Smooth muscle cell (in vitro differentiated cells): ENCODE measurements around the gene MPZL2. TPM values are rescaled to one million over a fixed set of nuclear protein-coding genes. Genes with fewer than 3 reads are reported as not detected.

Experiments used
- DNase-seq: peaks from one replicate; lab custom pipeline; 2025; ENCODE audit not compliant: unreplicated experiment; lab: John Stamatoyannopoulos, UW
- H2AFZ ChIP-seq: fragments of 200-600 bp; sonication (generic); 2 replicates; pipeline ENCODE4 v1.6.0; 2016; ENCODE audit warnings: antibody characterized with exemption, low read depth, mild to moderate bottlenecking
- H3F3A ChIP-seq: fragments of 200-600 bp; sonication (generic); 2 replicates; pipeline ENCODE4 v1.6.0; 2017; ENCODE audit warnings: antibody characterized with exemption, low read depth
- H3K27ac ChIP-seq: fragments of 200-600 bp; sonication (generic); 2 replicates; pipeline ENCODE4 v1.5.1; 2016; ENCODE audit warnings: low read depth, mild to moderate bottlenecking
- H3K27me3 ChIP-seq: fragments of 200-600 bp; sonication (generic); 2 replicates; pipeline ENCODE4 v1.6.1; 2016; ENCODE audit warnings: low read depth, mild to moderate bottlenecking
- H3K36me3 ChIP-seq: fragments of 200-600 bp; sonication (generic); 2 replicates; pipeline ENCODE4 v1.5.1; 2016; ENCODE audit warnings: low read depth
- H3K4me1 ChIP-seq: fragments of 200-600 bp; sonication (generic); 2 replicates; pipeline ENCODE4 v1.5.1; 2016; ENCODE audit warnings: low read depth
- H3K4me2 ChIP-seq: fragments of 200-600 bp; sonication (generic); 2 replicates; pipeline ENCODE4 v1.6.0; 2016; ENCODE audit warnings: mild to moderate bottlenecking
- H3K4me3 ChIP-seq: fragments of 200-600 bp; sonication (generic); 2 replicates; pipeline ENCODE4 v1.5.1; 2016; ENCODE audit warnings: mild to moderate bottlenecking
- H3K79me2 ChIP-seq: fragments of 200-600 bp; sonication (generic); 2 replicates; pipeline ENCODE4 v1.6.0; 2016; ENCODE audit warnings: low read depth, mild to moderate bottlenecking
- H3K9ac ChIP-seq: fragments of 200-600 bp; sonication (generic); 2 replicates; pipeline ENCODE4 v1.6.0; 2016; ENCODE audit warnings: low read depth
- H3K9me3 ChIP-seq: fragments of 200-600 bp; sonication (generic); replicated peaks from 2 replicates; pipeline ENCODE4 v1.5.1; 2016; ENCODE audit warnings: low read depth
- H4K20me1 ChIP-seq: fragments of 200-600 bp; sonication (generic); 2 replicates; pipeline ENCODE4 v1.6.0; 2016; ENCODE audit warnings: low read depth
- CTCF ChIP-seq: fragments of 200-600 bp; sonication (generic); IDR thresholded peaks from 2 replicates; pipeline ENCODE4 v1.5.1; 2017; ENCODE audit warnings: borderline replicate concordance, mild to moderate bottlenecking, antibody characterized with exemption; ENCODE audit not compliant: insufficient read depth, poor library complexity, severe bottlenecking
- WGBS: methylation state at CpG from one replicate; pipeline ENCODE4 v1.1.7; 2016; ENCODE audit warnings: low lambda C conversion rate; 5-methylcytosine and 5-hydroxymethylcytosine counted together
- polyA plus RNA-seq: library from polyadenylated mRNA; unstranded; fragments of >200 nt; fragmentation: Nextera tagmentation; extraction: Ambion mirVana; gene quantifications from 2 replicates; pipeline ENCODE4 v1.2.1, GENCODE V29; 2016
- total RNA-seq: library from RNA; depleted of rRNA; stranded (reverse); fragments of >200 nt; gene quantifications from 2 replicates; pipeline ENCODE4 v1.2.3, GENCODE V29; 2014

MPZL2 gene
- total and polyA plus RNA-seq, 2 experiments from 2014 or later: 5.5 to 53.9 TPM

- H3K27ac ChIP-seq: peak overlapping the region; percentile 60
- no peaks in the 10 kb centered on the region for H3F3A ChIP-seq
- no peak for DNase-seq
Measured at GRCh38 chr11:118275176-118275575, 11.1 kb upstream of the MPZL2 start.

DNA sequence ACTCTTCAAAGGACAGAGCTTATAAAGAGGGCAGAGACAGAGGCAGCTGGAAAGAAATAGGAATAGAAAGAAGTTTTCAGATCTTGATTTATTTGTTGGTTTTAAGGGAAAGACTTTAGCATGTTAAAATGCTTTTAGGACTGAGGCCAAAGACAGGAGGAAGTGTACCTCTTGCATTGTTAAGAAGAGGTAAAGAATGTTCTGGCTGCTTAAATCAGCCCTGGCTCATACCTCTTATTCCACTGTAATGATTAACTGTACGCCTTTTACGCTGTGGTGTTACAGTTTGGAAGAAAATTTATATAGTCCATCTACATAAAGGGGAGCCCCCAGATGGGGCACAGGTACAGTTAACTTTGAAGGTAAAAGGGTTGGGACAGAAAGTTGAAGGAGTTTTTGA, 10.1 kb upstream of the MPZL2 start:
- Histone ChIP-seq H3K27me3 (peaks cover 30% of the 10 kb centered on the region), H3K36me3 (no peaks in the 10 kb centered on the region), H3K79me2 (no peaks in the 10 kb centered on the region), H3F3A (no peaks in the 10 kb centered on the region), H2AFZ (no peak overlapping the region), H3K9ac (no peak overlapping the region), H4K20me1 (no peaks in the 10 kb centered on the region), H3K9me3 (no peaks in the 10 kb centered on the region), H3K4me3 (no peak overlapping the region), H3K27ac (no peak overlapping the region), H3K4me1 (peaks cover 6% of the 10 kb centered on the region), H3K4me2 (no peak overlapping the region)
- WGBS: 97% methylated on average over 2 of the region's 2 CpGs
- no peak for DNase-seq
- no peak for TF ChIP-seq CTCF

More at GRCh38 chr11:118275176-118275575, 11.1 kb upstream of the MPZL2 start:
- Histone ChIP-seq H2AFZ (no peak overlapping the region), H3K4me3 (no peak overlapping the region), H3K9ac (no peak overlapping the region), H3K79me2 (no peaks in the 10 kb centered on the region), H3K9me3 (no peaks in the 10 kb centered on the region), H3K4me1 (peaks cover 6% of the 10 kb centered on the region), H3K36me3 (no peaks in the 10 kb centered on the region), H3K27me3 (peaks cover 22% of the 10 kb centered on the region), H3K4me2 (no peak overlapping the region), H4K20me1 (no peaks in the 10 kb centered on the region)
- no peak for TF ChIP-seq CTCF
- 58% methylated on average over 4 of the region's 4 CpGs for WGBS

- DNase-seq: no peak
- Histone ChIP-seq H3F3A (no peaks in the 10 kb centered on the region), H3K36me3 (no peaks in the 10 kb centered on the region), H3K9me3 (no peaks in the 10 kb centered on the region), H3K27me3 (peaks cover 50% of the 10 kb centered on the region), H4K20me1 (no peaks in the 10 kb centered on the region), H3K79me2 (no peaks in the 10 kb centered on the region), H3K4me2 (no peak overlapping the region), H2AFZ (no peak overlapping the region), H3K9ac (no peak overlapping the region), H3K4me1 (peaks cover 6% of the 10 kb centered on the region), H3K4me3 (no peak overlapping the region), H3K27ac (no peak overlapping the region)
- no peak for TF ChIP-seq CTCF
- WGBS: 86% methylated on average over 2 of the region's 2 CpGs
Measured at GRCh38 chr11:118272001-118272400, 7.9 kb upstream of the MPZL2 start.

GRCh38 chr11:118267486-118267885, 3.4 kb upstream of the MPZL2 start:
- Histone ChIP-seq H3K9ac (no peak overlapping the region), H3K9me3 (no peaks in the 10 kb centered on the region), H3K4me3 (no peak overlapping the region), H4K20me1 (no peaks in the 10 kb centered on the region), H3K27ac (no peak overlapping the region), H3K4me2 (no peak overlapping the region), H3K79me2 (no peaks in the 10 kb centered on the region), H3K36me3 (no peaks in the 10 kb centered on the region), H2AFZ (no peak overlapping the region), H3K4me1 (peaks cover 16% of the 10 kb centered on the region), H3F3A (no peaks in the 10 kb centered on the region), H3K27me3 (peaks cover 74% of the 10 kb centered on the region)
- 71% methylated on average over 4 of the region's 4 CpGs for WGBS
- TF ChIP-seq CTCF: no peak
- no peak for DNase-seq
